GM18907 (cell line): ENCODE data around the gene HSPG2.

ENCODE experiments used
- ATAC-seq: cut with Tn5 transposase; IDR thresholded peaks from one replicate; pipeline ENCODE4 v1.9.1; 2021; ENCODE audit warnings: mild to moderate bottlenecking, moderate library complexity; ENCODE audit not compliant: unreplicated experiment

The HSPG2 gene

GRCh38 chr1:21901473-21901847 lies 35.6 kb downstream of the HSPG2 start:
- ATAC-seq = no peak

- ATAC-seq = no peak
Measured at GRCh38 chr1:21900766-21901472, 36.2 kb downstream of the HSPG2 start.

DNA sequence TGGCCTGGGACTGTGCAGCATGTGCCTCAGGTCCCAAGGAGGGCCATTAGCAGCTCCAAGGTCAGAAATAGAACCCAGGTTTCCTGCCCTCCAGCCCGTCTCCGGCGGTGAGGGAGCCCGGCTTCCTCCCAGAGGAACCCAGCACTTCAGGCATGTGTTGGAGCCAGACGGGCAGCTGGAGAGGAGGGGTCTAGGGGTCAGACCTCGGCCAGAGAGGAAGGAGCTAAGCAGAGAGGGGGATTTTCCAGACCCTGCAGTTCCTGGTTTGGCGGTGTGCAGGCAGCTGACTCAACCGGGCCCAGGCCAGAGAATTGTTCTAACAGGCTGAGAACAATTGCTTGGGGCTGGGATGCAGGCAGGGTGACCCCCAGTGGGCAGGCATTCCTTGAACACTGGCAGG lies 37.1 kb downstream of the HSPG2 start:
- no peak for ATAC-seq

DNA sequence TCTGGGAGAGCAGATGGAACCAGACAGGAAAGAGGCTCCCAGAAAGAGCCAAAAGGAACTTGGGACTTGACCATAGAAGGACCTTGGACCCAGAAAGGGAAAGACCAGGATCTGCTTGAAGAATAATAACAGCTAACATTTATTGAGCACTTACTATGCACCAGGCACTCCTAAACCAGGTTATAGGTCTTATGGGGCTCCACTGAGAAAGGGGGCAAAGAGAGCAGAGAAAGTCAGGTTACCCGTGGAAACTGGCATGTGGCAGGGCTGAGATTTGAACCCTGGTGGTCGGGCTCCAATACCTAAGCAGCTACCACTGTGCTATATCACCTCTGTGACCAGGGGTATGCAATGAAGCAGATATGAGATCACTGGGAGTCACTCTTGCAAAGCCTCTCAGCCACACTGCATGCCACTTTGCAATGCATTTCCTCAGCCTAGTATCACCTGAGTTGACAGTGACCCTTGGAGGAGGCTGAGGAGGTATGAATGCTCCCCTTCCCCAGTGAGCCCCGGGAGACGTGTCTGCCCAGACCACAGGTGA lies 37.8 kb downstream of the HSPG2 start:
- no peak for ATAC-seq

GRCh38 chr1:21898326-21899200 lies 38.5 kb downstream of the HSPG2 start:
- ATAC-seq = no peak

GRCh38 chr1:21897844-21898243 lies 39.3 kb downstream of the HSPG2 start:
- ATAC-seq = no peak

DNA sequence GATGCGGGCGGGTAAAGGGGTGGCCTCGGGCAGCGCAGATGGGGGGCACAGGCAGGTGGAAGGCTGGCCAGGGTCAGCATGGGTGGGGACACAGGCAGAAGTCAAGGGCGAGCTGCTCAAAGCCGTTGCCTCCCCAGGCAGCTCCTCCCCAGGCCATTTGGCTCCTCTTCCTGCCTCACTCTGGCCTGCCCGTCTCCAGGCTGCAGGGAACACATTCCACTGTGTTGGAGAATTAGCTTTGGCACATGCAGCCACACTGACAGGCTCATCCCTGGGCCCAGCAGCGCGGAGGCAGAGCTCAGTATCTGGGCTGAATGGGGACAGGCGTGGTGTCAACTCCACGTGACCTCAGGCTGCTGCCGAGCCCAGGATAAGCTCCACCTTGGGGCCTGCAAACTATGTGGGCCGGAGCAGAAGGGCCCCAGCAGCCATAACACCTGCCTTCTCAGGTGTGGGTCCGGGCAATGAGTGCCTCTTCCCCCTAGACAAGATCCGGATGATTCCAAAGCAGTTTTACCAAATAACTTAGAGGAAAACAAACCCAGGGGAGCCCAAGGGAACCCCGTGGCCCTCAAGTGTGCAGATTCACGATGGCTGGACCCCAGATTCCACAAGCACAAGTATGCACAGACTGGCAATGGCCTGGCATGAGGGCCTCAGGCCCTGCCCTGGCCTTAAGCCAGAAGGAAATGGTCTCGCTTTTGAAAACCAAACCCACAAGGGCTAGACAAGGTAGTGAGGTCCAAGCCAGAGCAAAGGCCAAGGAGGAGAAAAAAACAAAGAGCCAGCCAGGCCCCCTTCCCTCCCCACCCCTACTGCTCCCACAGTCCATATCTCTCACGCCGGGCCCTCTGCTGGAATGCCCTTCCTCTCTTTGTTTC lies 40.2 kb downstream of the HSPG2 start:
- ATAC-seq = no peak

DNA sequence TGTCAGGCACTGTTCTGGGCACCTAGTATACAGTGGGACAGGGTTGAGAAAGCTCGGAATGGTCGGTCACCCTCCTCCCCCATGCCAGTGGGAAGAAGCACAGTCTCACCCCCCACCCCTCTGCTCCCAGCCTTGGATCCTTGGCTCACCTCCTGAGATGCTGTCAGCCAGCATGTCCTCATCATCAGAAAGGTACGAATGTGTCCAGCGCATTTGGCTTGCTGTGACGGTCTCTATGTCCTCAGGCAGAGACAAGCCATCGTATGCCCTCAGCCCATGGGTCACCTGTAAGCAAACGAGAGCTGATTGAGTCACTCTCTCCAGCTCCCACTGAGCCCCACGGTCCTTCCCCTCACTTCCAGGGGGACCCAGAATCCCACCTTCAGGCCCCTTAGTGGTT lies 41.1 kb downstream of the HSPG2 start:
- no peak for ATAC-seq

- ATAC-seq = no peak
Measured at GRCh38 chr1:21894034-21894881, 42.9 kb downstream of the HSPG2 start.

DNA sequence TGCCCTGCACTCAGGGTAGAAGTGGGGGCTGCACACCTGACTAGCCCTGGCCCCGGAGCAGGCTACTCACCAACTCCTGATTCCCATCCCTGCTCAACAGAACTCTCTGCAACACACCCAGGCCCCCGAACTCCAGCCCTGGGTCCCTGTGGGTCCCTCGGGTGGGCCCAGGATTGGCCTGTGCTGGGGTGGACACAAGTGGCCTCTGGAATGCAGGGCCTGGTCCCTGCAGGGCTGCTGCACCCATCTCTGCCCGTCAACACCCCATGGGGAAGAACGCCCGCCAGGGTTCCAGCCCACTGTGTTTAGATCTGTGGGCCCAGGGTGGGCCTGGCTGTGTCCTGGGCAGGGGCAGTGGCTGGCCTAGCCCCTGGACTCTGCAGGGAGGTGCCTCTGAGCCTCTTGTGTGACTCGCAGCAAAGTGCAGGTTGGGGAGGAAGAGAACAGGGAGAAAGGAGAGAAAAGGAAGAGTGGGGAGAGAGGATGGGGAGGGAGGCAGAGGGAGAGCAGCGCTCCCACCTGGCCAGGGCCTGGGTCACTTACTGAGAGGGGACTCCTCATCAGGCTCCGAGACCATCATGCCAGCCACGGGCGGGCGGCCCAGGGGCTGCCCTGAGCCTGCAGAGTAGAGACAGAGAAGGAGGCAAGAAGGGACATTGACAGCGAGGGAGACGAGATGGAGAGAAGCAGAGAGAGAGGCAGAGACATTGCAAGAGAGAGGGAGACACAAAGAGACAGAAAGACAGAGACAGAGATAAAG lies 43.9 kb downstream of the HSPG2 start:
- ATAC-seq = no peak

DNA sequence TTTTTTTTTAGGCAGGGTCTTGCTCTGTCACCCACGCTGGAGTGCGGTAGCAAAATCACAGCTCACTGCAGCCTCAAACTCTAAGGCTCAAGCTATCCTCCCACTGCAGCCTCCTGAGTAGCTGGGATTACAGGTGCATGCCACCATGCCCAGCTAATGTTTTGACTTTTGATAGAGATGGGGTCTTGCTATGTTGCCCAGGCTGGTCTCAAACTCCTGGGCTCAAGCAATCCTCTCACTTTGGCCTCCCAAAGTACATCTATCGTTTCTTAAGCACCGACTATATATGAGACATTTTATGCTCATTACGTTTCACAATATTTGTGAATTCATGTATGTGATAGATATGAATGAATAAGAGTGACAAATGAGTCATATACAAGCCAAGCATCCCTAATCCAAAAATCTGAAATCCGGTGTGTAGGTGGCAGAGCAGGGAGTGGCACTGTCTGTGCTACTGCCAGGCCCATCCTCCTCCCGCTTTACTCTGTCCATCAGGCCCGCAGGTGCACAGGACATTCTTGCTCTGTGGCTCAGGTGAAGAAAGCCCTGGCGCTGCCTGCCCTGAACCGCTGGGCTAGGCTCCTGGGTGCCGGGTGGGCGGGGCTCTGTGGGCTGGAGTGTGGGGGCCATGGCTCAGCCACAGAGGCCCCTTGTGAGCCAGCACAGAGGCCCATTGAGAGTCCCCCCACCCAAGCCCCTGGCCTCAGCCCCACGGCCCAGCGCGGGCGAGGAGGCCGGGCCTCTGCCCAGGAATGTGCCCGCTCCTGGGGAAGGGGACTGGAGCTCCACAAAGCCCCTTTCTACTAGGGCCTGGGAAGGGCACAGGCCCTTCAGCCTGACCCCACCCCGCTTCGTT lies 45.3 kb downstream of the HSPG2 start:
- ATAC-seq = no peak

- ATAC-seq = no peak
Measured at GRCh38 chr1:21891081-21891480, 46.0 kb downstream of the HSPG2 start.

- no peak for ATAC-seq
Measured at GRCh38 chr1:21888500-21888899, 48.6 kb downstream of the HSPG2 start.

DNA sequence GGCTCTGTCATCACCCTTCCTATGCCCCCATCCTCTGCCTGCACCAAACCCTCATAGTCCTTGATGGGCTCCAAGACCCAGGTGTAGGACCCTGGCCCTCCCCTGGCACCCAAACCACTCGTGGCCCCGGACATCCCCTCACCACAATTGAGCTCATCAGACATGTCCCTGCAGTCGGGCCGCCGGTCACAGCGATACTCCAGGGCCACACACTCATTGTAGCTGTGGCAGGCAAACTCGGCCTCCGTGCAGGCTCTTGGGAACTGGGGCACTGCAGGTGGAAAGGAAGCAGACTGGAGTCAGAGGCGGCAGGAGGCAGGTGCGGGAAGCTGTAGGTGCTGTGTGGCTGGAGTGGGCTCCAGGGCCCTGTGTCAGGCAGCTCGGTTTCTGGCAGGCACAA lies 49.3 kb downstream of the HSPG2 start:
- no peak for ATAC-seq

- ATAC-seq = no peak
Measured at GRCh38 chr1:21887216-21887736, 49.8 kb downstream of the HSPG2 start.

- ATAC-seq = no peak
Measured at GRCh38 chr1:21886486-21887215, 50.5 kb downstream of the HSPG2 start.

DNA sequence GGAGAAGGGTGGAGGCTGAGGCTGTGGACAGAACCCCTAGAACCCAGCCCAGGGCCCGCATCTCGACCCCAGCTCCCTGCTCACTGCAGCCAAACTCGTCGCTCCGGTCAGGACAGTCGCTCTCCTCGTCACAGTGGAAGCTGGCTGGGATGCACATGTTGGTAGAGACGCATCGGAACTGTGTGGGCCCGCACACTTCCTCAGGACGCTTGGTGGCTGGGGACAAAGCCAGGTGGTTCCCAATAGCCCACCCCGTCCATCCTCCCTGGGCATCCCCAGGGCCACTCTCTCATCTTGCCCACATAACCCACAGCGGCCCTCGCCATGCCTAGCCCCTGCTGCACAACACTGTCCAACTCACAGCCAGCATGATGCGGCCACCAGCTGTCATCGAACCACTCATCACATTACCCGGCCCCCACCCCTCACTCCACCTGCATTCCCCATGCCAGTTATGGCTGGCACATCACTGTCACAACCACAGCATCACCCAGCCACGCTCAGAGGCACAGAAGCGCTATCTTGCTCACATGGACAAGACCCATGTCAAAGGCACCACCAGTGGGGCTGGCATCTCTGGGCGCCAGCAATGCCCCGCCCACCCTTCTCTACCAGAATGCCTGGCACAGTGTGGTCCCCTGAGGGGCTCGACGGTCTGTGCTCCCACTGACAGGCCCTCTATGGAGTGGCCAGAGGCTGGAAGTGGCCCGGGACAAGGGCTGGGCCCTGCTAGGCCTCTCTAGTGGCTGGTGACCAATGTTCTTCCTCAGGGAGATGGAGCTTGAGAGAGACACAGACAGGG lies 51.7 kb downstream of the HSPG2 start:
- no peak for ATAC-seq
